GM12891 (cell line): Measurements from ENCODE around the gene RUNX1.

Experiments used
- DNase-seq: peaks from one replicate; pipeline ENCODE4 v3.0.0; 2011; ENCODE audit warnings: low spot score; ENCODE audit not compliant: insufficient read length
- FAIRE-seq: peaks from 2 replicates; lab custom pipeline; 2011; peaks lifted over from hg19 to GRCh38; lab: Jason Lieb, UNC
- PAX5 ChIP-seq: IDR thresholded peaks from 2 replicates; pipeline ENCODE4 v1.6.1; 2011; ENCODE audit warnings: low read length, moderate library complexity, mild to moderate bottlenecking; ENCODE audit not compliant: insufficient read depth, severe bottlenecking
- POLR2A ChIP-seq: IDR thresholded peaks from 2 replicates; pipeline ENCODE4 v1.6.1; 2011; ENCODE audit warnings: low read depth, low read length, control low read depth
- POLR2AphosphoS5 ChIP-seq: IDR thresholded peaks from 2 replicates; pipeline ENCODE4 v1.6.1; 2011; ENCODE audit warnings: low read depth, low read length, control low read depth
- POU2F2 ChIP-seq: IDR thresholded peaks from 2 replicates; pipeline ENCODE4 v1.6.1; 2011; ENCODE audit warnings: low read depth, mild to moderate bottlenecking, control low read depth, low read length, moderate library complexity
- SPI1 ChIP-seq: IDR thresholded peaks from 2 replicates; pipeline ENCODE4 v1.6.1; 2011; ENCODE audit warnings: low read depth, low read length, control low read depth
- TAF1 ChIP-seq: IDR thresholded peaks from 2 replicates; pipeline ENCODE4 v1.6.1; 2011; ENCODE audit warnings: low read depth, low read length, control low read depth

Gene RUNX1

DNA sequence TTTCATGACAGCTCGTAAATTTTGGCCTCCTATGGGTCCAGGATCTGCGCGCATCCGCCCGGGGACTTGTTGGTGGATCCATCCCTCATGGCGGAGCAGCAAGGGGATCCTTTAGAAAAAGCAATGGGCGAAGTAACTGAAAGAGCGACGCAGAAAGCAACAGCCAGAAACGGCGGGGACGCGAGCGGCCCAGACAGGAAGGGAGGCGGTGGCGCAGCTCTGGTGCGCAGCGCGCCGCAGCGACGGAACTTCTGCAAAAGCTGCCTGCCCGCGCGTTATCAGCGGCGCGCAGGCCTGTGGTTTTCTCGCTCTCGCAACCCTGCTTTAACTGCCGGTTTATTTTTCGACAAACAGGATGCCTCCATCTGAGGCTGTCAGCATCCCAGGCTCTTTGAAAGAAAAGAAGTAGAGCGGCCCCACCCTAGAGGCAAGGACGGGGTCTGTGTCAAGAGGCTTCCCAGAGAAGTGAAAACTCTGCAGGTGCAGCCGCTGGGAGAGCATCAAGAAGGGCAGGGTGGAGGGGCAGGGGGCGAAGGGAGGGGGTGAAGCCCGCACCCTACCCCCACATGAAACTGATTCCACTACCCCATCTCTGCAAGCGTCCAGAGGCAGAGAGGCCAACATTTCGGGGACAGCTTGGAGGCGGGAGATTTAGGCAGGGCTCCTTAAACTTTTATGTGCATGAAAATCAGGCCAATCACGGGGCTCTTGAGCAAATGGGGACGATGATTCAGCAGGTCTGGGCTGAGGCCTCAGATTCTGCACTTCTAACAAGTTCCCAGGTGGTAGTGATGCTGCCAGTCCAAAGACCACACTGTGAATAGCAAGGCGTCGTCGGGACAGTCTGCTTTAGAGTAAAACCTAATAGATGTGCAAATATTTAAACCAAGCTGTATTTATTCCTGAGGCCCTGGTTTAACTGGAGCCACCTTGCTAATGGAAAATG, 22.2 kb downstream of the RUNX1 start:
- FAIRE-seq: peak; percentile 98

DNA sequence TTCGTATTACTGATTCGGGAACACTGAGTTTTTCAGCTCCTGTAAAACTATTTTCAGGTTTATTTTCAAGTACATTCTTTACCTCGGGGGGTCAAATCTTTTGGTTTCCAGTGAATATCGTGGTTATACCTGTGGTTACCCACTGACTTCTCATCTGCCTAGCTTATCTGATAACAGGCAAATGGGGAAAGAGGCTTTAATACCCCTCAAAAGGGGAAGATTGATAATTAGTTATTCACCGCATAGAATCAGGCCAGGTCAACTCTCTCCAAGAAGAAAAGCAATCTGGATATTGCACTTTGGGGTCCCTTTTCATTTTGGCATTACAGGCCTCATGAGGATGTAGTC, 23.0 kb downstream of the RUNX1 start:
- FAIRE-seq: no peak
- no peak for TF ChIP-seq POU2F2
- TF ChIP-seq POLR2A: no peak
- no peak for TF ChIP-seq PAX5
- no peak for TF ChIP-seq TAF1
- no peak for TF ChIP-seq SPI1
- TF ChIP-seq POLR2AphosphoS5: no peak
- no peak for DNase-seq

More for the DNA sequence above, 22.2 kb downstream of the RUNX1 start:
- DNase-seq: peak; percentile 48
- TF ChIP-seq POU2F2 (no peak; the same call in 1 of the 2 replicates), POLR2AphosphoS5 (no peak), POLR2A (no peak), TAF1 (no peak), PAX5 (peak; percentile 50), SPI1 (peak; percentile 31; the same call in 1 of the 2 replicates)

DNA sequence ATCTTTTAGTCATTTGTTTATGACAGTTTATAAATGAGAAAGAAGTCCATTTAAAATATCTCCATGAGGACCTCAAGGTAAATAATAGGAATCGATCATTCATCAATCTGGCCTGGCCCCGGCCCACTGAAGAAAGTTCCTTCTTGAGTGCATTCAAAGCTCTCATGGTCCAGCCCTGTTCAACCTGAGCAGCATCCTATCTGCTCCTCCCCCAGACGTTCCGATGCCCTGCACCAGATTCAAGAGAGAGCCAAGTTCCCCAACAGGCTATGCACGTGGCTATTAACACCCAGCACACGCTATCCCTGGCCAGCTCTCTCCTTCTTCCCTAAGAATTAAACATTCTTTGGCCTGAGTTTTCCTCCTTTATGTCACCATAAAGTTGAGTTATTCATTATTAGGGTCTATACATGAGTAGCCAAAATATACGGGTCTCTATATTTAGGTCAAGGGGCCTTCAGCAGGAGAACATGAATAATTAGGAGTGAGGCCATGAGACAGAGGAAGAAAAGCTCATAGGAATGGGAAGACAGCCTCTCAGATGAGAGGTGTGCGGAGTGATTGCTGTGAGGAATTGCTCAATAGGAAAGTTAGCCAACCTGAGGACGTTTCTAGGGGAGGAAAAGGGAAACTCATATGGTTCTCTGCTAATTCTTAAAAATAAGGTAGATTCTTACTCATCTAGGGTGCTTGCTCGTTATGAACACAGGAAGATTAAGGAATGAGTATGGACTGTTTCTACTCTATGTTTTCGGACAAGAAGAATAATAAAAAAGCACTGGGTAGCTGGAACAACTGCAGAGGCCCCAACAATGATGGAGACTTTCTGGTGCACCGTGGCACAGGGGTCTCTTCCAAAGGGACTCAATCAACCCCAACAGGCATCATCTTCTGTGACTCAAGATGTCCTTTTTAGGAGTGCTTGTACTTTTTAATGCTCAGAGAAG, 23.6 kb downstream of the RUNX1 start:
- TF ChIP-seq POLR2A: no peak
- TF ChIP-seq TAF1: no peak
- no peak for TF ChIP-seq POLR2AphosphoS5
- peak; percentile 20 for FAIRE-seq
- DNase-seq: no peak

DNA sequence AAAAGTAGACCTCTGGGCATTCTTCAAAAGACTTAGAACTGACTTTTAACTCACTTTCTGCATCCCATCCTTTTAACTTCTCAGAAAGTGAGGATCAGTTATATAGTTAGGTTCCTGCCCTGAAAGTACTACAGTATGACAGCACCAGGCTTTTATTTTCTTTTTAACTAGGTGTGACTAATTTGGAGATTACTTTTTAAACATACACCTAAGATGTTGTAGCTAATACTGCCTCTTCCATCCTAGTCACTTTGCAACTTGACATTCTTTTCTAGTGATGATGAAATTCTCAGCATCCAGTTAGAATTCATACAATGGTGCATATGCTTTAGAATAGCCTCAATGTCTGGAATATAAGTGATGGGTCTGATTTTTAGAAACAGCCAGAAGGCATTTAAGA, 24.6 kb downstream of the RUNX1 start:
- DNase-seq: no peak
- TF ChIP-seq SPI1 (no peak), POLR2AphosphoS5 (no peak), PAX5 (no peak), POLR2A (no peak), POU2F2 (no peak), TAF1 (no peak)
- peak; percentile 43 for FAIRE-seq

DNA sequence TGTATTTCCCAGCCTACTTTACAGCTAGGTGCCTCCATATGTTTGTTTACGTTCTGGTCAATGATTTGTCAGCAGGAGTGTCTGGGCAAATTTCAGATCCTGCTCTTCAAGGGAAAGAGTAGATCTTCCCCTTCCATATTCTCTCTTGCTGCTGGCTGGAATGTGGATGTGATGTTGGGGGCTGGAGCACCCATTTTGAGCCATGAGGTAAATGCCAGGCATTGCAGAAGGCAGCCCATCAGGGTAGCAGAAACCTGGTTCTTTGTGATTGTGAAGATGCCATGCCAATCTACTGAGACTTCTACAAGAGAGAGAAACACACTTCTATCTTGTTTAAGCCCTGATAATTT, 25.1 kb downstream of the RUNX1 start:
- FAIRE-seq: no peak

DNA sequence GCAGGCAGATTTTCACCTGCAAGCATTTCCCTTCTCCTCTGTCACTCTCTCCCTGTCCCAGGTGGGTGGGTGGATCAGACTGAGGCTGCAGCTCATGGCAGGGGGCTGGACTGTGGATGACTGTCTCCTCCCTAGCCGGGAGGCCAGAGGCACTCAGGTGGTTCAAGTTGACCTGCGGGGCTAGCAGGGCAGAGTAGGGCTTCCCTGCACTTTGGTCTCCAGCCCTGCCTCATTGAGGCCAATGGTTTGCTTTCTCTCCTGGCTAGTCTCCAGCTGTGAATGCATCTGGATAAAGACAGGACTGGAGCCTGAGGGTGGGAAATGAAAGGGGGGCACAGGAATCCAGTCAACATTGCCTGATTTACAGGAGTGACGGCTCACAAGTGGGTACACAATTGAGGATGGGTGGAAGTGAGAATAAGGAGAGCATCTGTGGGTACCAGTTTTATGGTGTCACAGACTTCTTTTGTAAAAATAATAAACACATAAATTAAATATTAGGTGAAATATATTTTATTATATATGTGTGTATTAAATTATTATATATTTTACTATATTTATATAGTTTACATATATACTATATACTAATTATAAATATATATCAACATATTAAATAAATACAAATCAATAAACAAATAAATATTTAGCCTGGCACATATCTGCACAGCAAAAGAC, 25.6 kb downstream of the RUNX1 start:
- FAIRE-seq (no peak), DNase-seq (no peak)
- TF ChIP-seq PAX5 (no peak), POLR2AphosphoS5 (no peak), TAF1 (no peak), SPI1 (no peak), POU2F2 (no peak), POLR2A (no peak)

More for the DNA sequence above, 25.1 kb downstream of the RUNX1 start:
- DNase-seq: no peak
- TF ChIP-seq TAF1: no peak

DNA sequence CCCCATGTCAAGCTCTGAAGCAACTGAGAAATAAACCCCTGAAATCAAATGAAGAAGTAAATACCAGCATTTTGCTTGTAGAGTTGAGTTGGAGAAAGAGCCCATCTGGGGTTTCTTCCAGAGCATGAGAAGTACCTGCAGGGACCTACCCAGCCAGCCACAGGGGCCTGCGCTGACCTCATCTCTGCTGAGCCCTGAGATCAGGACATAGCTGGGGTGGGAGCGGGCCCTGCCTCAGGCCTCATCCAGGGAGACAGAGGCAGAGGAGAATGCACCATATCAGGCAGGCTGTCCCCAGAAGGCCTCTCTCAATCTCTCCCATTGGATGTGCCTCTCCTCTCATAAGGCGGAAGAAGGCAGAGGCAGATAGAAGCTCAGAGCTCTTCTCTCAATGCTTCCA, 27.6 kb downstream of the RUNX1 start:
- FAIRE-seq (no peak), DNase-seq (no peak)
- TF ChIP-seq POLR2AphosphoS5 (no peak), POLR2A (no peak), SPI1 (no peak), POU2F2 (no peak), TAF1 (no peak), PAX5 (no peak)

DNA sequence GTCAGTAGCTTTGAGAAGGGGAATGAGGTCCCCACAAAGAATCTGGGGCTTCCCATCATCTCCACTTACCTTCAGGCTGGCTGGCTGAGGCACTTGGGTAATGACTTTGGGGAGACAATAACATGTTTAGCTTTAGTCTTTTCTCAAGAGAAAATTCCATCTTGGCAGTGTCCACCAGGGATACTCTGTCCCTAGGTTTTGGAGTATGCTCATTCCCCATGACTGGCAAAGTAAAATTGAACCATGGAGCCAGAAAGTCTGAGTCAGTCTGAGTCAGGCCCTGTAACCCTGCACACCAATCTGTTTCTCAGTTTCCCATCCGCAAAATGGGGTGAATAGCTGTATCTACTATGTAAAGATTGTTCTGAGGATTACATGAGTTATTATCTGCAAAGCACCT, 28.2 kb downstream of the RUNX1 start:
- DNase-seq: no peak
- TF ChIP-seq POLR2A (no peak), POLR2AphosphoS5 (no peak)
- no peak for FAIRE-seq

DNA sequence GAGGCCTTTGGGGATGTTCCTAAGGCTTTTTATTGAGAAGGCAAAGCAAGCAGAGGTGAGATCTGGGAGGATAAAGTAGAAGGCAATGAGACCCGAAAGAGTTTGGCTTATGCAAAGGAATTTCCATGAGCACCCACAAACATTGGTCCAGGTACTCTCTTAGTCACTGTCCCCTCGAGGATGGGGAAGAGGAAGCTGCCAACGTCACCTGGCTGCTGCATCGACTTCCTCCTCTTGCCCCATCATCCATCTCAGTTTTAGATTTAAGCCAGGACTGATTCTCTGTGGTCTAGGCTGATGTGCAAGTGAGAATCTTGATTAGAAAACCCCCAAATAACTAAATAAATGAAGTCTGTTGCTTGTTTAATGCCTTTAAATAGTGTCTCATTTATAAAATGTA, 28.7 kb downstream of the RUNX1 start:
- no peak for TF ChIP-seq POU2F2
- peak; percentile 23; the same call in 1 of the 2 replicates for TF ChIP-seq SPI1
- no peak for TF ChIP-seq TAF1
- TF ChIP-seq POLR2A: no peak
- TF ChIP-seq PAX5: no peak
- FAIRE-seq (peak; percentile 81), DNase-seq (no peak)

DNA sequence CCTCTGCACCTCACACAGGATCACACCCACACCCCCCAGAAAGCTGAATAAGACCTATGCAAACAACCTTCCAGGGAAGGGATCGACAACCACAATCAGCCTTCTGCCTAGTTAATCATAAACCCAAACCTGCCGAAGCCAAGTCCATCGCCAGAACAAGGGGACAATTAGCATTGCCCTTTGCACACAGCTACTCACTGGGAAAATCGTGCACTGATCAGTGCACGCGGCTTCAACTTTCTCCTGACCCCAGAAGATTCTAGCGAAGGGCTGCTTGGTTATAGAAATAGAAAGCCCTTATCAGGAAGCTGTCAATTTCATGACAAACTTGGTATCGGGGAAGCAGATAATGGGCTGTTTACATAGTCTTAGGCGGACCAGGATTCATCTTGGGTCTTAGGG, 29.5 kb downstream of the RUNX1 start:
- DNase-seq (no peak), FAIRE-seq (peak; percentile 45)
- no peak for TF ChIP-seq SPI1
